ENCODE data around the gene ADM.

ADM gene

DNA sequence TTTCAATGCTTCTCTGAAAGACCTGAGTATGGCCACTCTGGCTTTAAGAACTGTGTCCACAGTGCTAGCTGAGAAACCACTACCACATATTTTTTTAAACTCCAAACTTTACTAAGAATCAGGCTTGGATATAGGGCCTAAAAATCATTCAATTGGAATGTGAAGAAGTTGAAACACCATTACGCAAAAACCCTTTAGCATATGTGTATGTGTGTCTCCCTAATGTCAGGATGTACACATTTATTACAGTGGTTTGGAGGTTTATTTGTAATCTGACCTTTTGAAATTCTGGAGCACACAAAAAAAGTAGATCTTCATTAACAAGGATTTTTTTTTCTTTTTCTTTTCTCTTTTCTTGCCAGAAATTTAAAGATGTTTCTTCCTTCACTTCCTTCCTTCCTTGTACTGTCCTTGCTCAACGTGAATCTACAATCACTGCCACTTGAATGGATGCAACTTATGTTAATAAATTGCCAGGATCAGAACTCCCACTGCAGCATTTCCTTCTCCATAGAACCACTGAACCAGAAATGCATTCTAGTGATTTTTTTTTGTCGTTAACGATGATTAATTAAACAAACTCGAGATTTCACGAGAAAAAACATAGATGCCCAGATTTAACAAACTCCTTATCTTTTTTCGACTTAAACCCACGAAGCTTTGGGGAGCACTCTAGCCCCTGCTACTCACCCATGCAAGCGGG lies 3.1 kb upstream of the ADM start:
- TF ChIP-seq, protein P1, sequence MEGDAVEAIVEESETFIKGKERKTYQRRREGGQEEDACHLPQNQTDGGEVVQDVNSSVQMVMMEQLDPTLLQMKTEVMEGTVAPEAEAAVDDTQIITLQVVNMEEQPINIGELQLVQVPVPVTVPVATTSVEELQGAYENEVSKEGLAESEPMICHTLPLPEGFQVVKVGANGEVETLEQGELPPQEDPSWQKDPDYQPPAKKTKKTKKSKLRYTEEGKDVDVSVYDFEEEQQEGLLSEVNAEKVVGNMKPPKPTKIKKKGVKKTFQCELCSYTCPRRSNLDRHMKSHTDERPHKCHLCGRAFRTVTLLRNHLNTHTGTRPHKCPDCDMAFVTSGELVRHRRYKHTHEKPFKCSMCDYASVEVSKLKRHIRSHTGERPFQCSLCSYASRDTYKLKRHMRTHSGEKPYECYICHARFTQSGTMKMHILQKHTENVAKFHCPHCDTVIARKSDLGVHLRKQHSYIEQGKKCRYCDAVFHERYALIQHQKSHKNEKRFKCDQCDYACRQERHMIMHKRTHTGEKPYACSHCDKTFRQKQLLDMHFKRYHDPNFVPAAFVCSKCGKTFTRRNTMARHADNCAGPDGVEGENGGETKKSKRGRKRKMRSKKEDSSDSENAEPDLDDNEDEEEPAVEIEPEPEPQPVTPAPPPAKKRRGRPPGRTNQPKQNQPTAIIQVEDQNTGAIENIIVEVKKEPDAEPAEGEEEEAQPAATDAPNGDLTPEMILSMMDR (IDR thresholded peaks at IDR 0.05; ENCODE audit: control insufficient read depth, extremely low read depth, insufficient read depth), result no peak

DNA sequence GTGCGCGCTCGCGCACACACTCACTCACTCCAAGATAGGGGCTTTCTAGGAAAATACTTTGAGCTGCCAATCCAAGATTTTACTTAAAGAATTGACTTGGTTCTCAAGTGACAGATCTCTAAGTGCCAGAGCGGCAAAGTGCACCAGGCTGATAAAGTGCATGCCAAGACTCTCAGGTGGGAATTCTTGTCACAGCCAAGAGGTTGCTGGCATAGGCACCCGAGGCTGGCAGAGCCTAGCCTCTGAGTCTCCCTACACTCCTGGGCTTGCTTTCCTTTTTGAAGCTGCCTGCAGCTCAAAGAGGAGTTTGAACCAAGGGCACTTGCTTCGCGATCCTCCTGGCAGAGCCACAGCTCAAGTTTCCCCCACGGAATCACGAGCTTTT lies 2.5 kb upstream of the ADM start:
- H3K4me3 ChIP-seq (ENCODE audit: low read depth, low read length), result peak overlapping the region; percentile 68
- TF ChIP-seq, protein P1 (IDR thresholded peaks at IDR 0.05; ENCODE audit: control insufficient read depth, extremely low read depth, insufficient read depth), result no peak
- no peak for DNase-seq (ENCODE audit: low read depth)

More for the DNA sequence above, 3.1 kb upstream of the ADM start:
- peak overlapping the region; percentile 68 for H3K4me3 ChIP-seq (ENCODE audit: low read depth, low read length)
- no peak for DNase-seq (ENCODE audit: low read depth)

DNA sequence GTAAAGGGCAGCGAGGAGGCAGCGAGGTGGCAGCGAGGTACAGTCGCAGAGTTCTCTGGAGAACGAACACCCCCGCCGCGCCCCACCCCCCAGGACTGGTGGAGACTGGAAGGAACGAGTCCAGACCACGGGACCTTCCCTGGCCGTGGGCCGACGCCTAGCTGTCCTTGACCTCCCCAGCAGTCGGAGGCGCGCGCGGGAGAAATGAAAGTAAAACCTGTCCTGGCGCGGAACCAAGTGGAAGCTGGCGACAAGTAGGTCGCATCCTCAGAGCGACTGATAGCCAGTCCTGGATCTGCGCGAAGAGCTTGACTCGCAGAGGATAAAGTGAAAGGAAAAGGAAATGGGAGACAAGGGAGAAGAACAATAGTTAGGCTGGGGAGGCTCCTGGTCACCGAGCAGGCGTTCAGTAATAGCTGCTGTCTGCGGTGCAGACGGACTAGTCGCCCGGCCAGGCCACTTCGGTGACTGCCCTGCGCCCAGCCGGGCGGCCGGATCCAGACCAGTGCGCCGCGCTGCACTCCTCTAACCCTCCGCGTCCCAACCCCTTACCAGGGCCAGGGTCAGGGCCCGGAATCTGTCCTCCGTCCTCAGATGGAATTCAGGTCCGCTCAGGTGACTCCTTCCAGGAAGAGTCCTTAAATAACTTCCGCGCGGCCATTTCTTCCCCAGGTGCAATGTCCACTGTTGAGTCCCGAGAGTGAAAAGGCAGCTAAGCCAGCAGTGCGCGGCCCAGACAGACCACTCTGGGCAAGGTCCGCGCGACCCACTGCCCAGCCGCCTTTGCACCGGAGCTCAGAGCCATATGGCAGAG lies 1.9 kb upstream of the ADM start:
- TF ChIP-seq, protein P1 (IDR thresholded peaks at IDR 0.05; ENCODE audit: control insufficient read depth, extremely low read depth, insufficient read depth), result no peak
- H3K4me3 ChIP-seq (ENCODE audit: low read depth, low read length), result peak overlapping the region; percentile 68
- peak; percentile 73 for DNase-seq (ENCODE audit: low read depth)

DNA sequence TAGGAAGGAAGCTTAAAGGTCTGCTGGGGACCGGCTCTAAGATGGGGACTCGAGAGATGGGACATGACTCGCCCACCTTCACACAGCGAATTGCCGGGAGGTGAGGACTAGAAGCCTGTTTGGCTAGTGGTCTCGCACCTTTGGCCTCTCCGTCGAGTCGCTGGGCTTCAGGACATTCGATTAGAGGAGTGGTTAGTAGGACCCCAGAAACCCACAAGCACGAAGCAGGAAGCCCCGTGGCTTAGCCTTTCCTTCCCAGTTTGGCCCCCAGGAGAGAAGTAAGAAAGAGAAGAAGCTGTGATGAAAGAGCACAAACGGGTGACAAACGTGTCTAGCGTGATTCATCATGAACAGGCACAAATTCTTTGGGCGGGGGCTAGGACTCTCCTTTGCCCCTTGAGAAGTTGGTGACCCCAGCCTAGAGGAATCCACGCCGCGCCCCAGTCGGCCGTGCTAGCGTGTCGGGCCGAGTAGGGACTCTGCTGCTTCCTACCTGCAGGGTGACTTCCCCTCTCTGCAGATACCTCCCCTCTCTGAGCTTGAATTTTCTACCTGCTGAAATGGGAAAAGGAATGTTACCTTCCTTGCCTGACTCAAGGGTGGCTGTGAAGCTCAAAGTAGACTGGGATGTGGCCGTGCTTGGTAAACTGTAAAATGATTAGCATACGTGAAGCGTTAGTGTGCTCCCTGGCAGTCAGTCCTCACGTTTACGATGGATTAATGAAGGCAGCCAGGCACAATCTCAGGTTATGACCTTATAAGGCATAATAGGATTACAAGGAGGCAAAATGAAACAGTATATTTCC lies 1.1 kb upstream of the ADM start:
- peak overlapping the region; percentile 68 for H3K4me3 ChIP-seq (ENCODE audit: low read depth, low read length)
- TF ChIP-seq, protein P1 (IDR thresholded peaks at IDR 0.05; ENCODE audit: control insufficient read depth, extremely low read depth, insufficient read depth), result no peak
- no peak for DNase-seq (ENCODE audit: low read depth)

DNA sequence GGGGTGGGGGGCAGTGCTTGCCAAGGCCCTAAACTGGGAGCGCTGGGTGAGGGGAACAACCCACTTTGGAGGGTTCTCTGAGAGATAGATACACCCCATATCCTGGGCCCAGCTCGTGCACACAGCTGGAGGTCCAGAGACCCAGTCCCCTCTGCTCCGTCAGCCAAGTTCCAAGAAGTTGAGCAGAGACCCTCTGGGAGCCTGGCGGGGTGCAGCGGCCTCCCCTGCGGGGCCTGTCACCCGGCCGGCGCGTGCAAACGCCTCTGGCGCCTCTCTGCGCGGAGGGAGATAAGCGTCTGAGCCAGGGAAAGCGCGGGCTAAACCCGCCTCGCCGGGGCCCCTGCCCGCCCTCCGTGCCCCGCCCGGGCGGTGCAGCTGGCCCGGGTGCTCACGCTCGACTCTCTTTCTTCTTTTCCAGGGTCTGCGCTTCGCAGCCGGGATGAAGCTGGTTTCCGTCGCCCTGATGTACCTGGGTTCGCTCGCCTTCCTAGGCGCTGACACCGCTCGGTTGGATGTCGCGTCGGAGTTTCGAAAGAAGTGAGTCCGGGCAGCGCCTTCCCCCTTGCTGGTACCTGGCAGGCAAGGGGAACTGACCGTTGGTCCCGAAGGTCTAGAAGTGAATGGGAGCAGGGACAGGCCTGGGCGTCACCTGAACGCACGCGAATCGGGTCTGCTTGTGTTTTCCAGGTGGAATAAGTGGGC lies 540 bp downstream of the ADM start:
- TF ChIP-seq, protein P1 (IDR thresholded peaks at IDR 0.05; ENCODE audit: control insufficient read depth, extremely low read depth, insufficient read depth), result no peak
- no peak overlapping the region for H3K4me3 ChIP-seq (ENCODE audit: low read depth, low read length)
- no peak for DNase-seq (ENCODE audit: low read depth)

All from LNCaP clone FGC (cell line).